K562 (cell line): ENCODE data around the gene ZP1.

Experiments used
- CBX2 ChIP-seq: fragments of 200-600 bp; sonication (generic); IDR thresholded peaks from one replicate; pipeline ENCODE4 v1.6.1; 2012; ENCODE audit warnings: mild to moderate bottlenecking, low read length, inconsistent platforms; ENCODE audit not compliant: insufficient read depth, poor library complexity, severe bottlenecking
- FOXM1 ChIP-seq, 2 experiments: fragments of 450-650 bp in 1 of 2; sonication (generic) in 1 of 2; formaldehyde crosslinking in 1 of 2; IDR thresholded peaks; 2 replicates each; pipeline versions ENCODE4 v1.6.1 to v1.9.0; 2017 to 2022; ENCODE audit warnings: low read depth in 2 of 2, mild to moderate bottlenecking in 2 of 2, missing genetic modification reagents in 1 of 2, moderate library complexity in 1 of 2
- NFIC ChIP-seq: fragments of 450-650 bp; IDR thresholded peaks from 2 replicates; pipeline ENCODE4 v1.6.1; 2017; ENCODE audit warnings: mild to moderate bottlenecking, inconsistent platforms
- NR3C1 ChIP-seq: sonication (generic); formaldehyde crosslinking; IDR thresholded peaks from 2 replicates; pipeline ENCODE4 v1.8.1; 2022; ENCODE audit warnings: missing genetic modification reagents
- TBP ChIP-seq: optimal IDR thresholded peaks from 2 replicates; pipeline ENCODE3; 2011; ENCODE audit warnings: low read depth, low read length, improper control_type of control experiment
- TF ChIP-seq, protein P1 (sequence below), 3 experiments: IDR thresholded peaks in 2 of 3; conservative IDR thresholded peaks in 1 of 3; 2 replicates each; pipeline ENCODE4 v1.5.1; 2011 to 2012; ENCODE audit warnings: low read length in 3 of 3, mild to moderate bottlenecking in 3 of 3, control low read depth in 2 of 3, improper control_type of control experiment in 1 of 3, inconsistent platforms in 1 of 3, low read depth in 1 of 3, mixed read lengths in 1 of 3, moderate library complexity in 1 of 3; ENCODE audit not compliant: insufficient read depth in 2 of 3

DNA sequence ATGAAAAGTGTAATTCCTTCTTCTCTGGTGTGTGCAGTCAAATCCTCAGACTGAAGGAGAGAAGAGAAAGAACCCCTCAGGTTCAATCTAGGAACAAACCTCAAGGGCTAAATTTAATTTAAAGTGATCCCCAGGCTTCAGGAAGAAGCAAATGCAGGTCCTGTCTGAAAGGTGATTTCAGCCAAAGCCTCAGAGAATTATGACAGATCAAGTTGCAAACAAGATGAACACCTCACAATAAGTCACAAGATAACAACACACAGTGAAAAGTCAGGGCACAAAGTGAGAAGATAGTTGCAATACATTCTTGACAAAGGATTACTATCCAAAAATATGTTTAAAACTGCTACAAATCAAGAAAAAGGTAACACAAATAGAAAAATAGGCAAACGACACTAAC, 11.8 kb downstream of the ZP1 start:
- TF ChIP-seq NR3C1 (CRISPR knock-in tag) (no peak), TBP (no peak), FOXM1 (IDR thresholded peaks at IDR 0.05; ENCODE audit: low read depth) (no peak), FOXM1 (CRISPR knock-in tag; IDR thresholded peaks at IDR 0.05; ENCODE audit: low read depth) (no peak), CBX2 (no peak), NFIC (no peak)
- TF ChIP-seq, protein P1, sequence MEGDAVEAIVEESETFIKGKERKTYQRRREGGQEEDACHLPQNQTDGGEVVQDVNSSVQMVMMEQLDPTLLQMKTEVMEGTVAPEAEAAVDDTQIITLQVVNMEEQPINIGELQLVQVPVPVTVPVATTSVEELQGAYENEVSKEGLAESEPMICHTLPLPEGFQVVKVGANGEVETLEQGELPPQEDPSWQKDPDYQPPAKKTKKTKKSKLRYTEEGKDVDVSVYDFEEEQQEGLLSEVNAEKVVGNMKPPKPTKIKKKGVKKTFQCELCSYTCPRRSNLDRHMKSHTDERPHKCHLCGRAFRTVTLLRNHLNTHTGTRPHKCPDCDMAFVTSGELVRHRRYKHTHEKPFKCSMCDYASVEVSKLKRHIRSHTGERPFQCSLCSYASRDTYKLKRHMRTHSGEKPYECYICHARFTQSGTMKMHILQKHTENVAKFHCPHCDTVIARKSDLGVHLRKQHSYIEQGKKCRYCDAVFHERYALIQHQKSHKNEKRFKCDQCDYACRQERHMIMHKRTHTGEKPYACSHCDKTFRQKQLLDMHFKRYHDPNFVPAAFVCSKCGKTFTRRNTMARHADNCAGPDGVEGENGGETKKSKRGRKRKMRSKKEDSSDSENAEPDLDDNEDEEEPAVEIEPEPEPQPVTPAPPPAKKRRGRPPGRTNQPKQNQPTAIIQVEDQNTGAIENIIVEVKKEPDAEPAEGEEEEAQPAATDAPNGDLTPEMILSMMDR (IDR thresholded peaks at IDR 0.05 in 2 of 3, conservative IDR thresholded peaks at IDR 0.05 in 1 of 3; ENCODE audit: insufficient read depth in 2 of 3, low read depth in 1 of 3, low read length in 3 of 3), result no peak
